Measurements from ENCODE around the gene MAPRE2. TPM values are rescaled to one million over a fixed set of nuclear protein-coding genes. Genes with fewer than 3 reads are reported as not detected.

Gene MAPRE2
- total and polyA plus RNA-seq, 9 donors, result 17.3 to 38.0 (median 21.5) TPM

GRCh38 chr18:35185771-35186170, 144.6 kb downstream of the MAPRE2 start:
- Histone ChIP-seq H3K4me3 (ENCODE audit: low read length) (no peak overlapping the region), H3K27me3 (ENCODE audit: control insufficient read depth, insufficient read depth, low read length) (no peaks in the 10 kb centered on the region), H3K9me3 (replicated peaks; ENCODE audit: control insufficient read depth, low read depth, low read length) (no peaks in the 10 kb centered on the region), H3K27ac (ENCODE audit: low read length) (peak overlapping the region; percentile 48), H3K4me1 (ENCODE audit: control insufficient read depth, insufficient read depth, low read length) (peaks cover 2% of the 10 kb centered on the region), H3K36me3 (ENCODE audit: control insufficient read depth, insufficient read depth, low read length) (no peaks in the 10 kb centered on the region)
- no peak for DNase-seq
- no CpG with 5 or more reads among the region's 2 CpGs for WGBS (ENCODE audit: insufficient coverage)

- Histone ChIP-seq H3K27me3 (ENCODE audit: control insufficient read depth, insufficient read depth, low read length) (no peaks in the 10 kb centered on the region), H3K36me3 (ENCODE audit: control insufficient read depth, insufficient read depth, low read length) (no peaks in the 10 kb centered on the region), H3K4me1 (ENCODE audit: control insufficient read depth, insufficient read depth, low read length) (peaks cover 2% of the 10 kb centered on the region), H3K27ac (ENCODE audit: low read length) (no peak overlapping the region), H3K9me3 (replicated peaks; ENCODE audit: control insufficient read depth, low read depth, low read length) (no peaks in the 10 kb centered on the region), H3K4me3 (ENCODE audit: low read length) (no peak overlapping the region)
- no CpG with 5 or more reads among the region's 6 CpGs for WGBS (ENCODE audit: insufficient coverage)
- peak; percentile 71 for DNase-seq
These were observed 145.2 kb downstream of the MAPRE2 start for GRCh38 chr18:35186291-35187034.

GRCh38 chr18:35189510-35189909, 148.3 kb downstream of the MAPRE2 start:
- Histone ChIP-seq H3K4me3 (ENCODE audit: low read length) (no peak overlapping the region), H3K9me3 (replicated peaks; ENCODE audit: control insufficient read depth, low read depth, low read length) (no peaks in the 10 kb centered on the region), H3K36me3 (ENCODE audit: control insufficient read depth, insufficient read depth, low read length) (no peaks in the 10 kb centered on the region), H3K27me3 (ENCODE audit: control insufficient read depth, insufficient read depth, low read length) (no peaks in the 10 kb centered on the region), H3K4me1 (ENCODE audit: control insufficient read depth, insufficient read depth, low read length) (peaks cover 2% of the 10 kb centered on the region), H3K27ac (ENCODE audit: low read length) (no peak overlapping the region)
- WGBS (ENCODE audit: insufficient coverage), result no CpG with 5 or more reads among the region's 1 CpG
- DNase-seq, result peak; percentile 50

DNA sequence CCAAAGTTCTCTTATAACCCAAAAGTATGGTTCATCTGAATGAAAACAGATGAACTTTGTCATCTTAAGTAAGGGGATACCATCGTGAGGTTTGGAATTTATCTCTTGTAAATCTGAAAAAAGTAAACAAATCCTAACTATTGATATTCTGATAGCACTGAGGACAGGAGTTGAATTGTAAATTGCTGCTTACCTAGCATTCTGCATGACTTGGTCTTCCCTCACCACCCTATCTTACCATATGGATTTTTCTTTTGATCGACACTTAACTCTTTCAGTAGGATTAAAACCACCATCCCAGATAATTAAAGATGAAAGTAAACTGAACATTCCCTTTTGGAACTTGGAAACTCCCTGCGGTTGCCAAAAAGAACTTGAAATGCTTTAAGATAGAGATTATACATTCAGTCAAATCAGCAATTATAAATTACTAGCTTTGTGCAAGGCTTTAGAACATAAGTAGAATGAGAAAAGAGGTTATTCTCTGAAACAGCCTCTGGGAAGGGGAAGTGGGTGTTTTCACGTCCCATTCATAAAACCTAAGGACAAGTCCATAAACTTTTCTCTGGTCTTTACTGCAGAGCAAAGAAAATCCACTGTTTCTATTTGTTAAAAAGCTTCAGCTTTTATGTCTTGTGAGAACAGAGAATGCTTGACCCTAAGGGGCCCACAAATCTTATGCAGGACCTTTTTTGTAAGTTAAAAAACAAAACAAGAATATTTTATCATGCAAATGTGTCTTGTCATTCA, 149.9 kb downstream of the MAPRE2 start:
- no peak overlapping the region for H3K4me3 ChIP-seq (ENCODE audit: low read length)
- no peaks in the 10 kb centered on the region for H3K36me3 ChIP-seq (ENCODE audit: control insufficient read depth, insufficient read depth, low read length)
- no peak overlapping the region for H3K27ac ChIP-seq (ENCODE audit: low read length)
- no peak for DNase-seq
- H3K9me3 ChIP-seq (replicated peaks; ENCODE audit: control insufficient read depth, low read depth, low read length), result no peaks in the 10 kb centered on the region
- WGBS (ENCODE audit: insufficient coverage), result no CpG with 5 or more reads among the region's 4 CpGs
- peaks cover 2% of the 10 kb centered on the region for H3K4me1 ChIP-seq (ENCODE audit: control insufficient read depth, insufficient read depth, low read length)
- H3K27me3 ChIP-seq (ENCODE audit: control insufficient read depth, insufficient read depth, low read length), result no peaks in the 10 kb centered on the region

GRCh38 chr18:35191698-35192025, 150.4 kb downstream of the MAPRE2 start:
- WGBS (ENCODE audit: insufficient coverage), result 71% methylated on average over 4 of the region's 5 CpGs
- peaks cover 2% of the 10 kb centered on the region for H3K4me1 ChIP-seq (ENCODE audit: control insufficient read depth, insufficient read depth, low read length)
- no peaks in the 10 kb centered on the region for H3K27me3 ChIP-seq (ENCODE audit: control insufficient read depth, insufficient read depth, low read length)

DNA sequence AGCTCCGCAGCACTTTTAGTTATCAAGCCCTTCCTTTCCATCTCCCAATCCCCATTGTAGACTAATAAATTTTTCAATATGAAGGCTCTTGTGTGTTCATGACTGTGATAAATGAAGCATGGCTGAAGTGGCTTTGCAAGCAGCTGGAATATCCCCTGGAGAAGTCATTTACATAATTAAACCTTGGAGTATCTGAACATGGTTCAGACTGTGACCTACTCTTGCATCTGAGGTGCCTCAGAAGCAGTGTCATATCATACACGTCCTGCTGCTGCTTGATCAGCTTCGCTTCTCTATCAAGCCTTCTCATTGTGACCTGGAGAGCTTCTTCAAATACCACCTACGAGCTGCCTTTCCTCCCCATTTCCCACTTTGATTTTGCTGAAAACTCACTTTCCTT, 151.2 kb downstream of the MAPRE2 start:
- no peak overlapping the region for H3K4me3 ChIP-seq (ENCODE audit: low read length)
- H3K9me3 ChIP-seq (replicated peaks; ENCODE audit: control insufficient read depth, low read depth, low read length), result no peaks in the 10 kb centered on the region
- H3K27me3 ChIP-seq (ENCODE audit: control insufficient read depth, insufficient read depth, low read length), result no peaks in the 10 kb centered on the region
- WGBS (ENCODE audit: insufficient coverage), result 72% methylated on average over 2 of the region's 4 CpGs
- DNase-seq, result no peak
- H3K27ac ChIP-seq (ENCODE audit: low read length), result no peak overlapping the region
- peaks cover 2% of the 10 kb centered on the region for H3K4me1 ChIP-seq (ENCODE audit: control insufficient read depth, insufficient read depth, low read length)
- no peaks in the 10 kb centered on the region for H3K36me3 ChIP-seq (ENCODE audit: control insufficient read depth, insufficient read depth, low read length)

More at GRCh38 chr18:35191698-35192025, 150.4 kb downstream of the MAPRE2 start:
- Histone ChIP-seq H3K4me3 (ENCODE audit: low read length) (no peak overlapping the region), H3K27ac (ENCODE audit: low read length) (no peak overlapping the region), H3K9me3 (replicated peaks; ENCODE audit: control insufficient read depth, low read depth, low read length) (no peaks in the 10 kb centered on the region), H3K36me3 (ENCODE audit: control insufficient read depth, insufficient read depth, low read length) (no peaks in the 10 kb centered on the region)
- DNase-seq, result no peak

Other genes with a start within 250 kb of the MAPRE2 start
- 23.2 TPM for gene ZNF397, start 199.6 kb downstream of the MAPRE2 start, total RNA-seq
- 10 to 100 TPM; 21.9 to 39.3 (median 25.9) TPM for gene ZNF397, start 199.6 kb downstream of the MAPRE2 start, polyA plus RNA-seq (ENCODE audit: insufficient read depth in 1 of 8, insufficient read length in 8 of 8, low replicate concordance in 1 of 8)
- 18.8 TPM for gene ZSCAN30, start 248.8 kb downstream of the MAPRE2 start, total RNA-seq
- 10 to 100 TPM; 14.7 to 37.3 (median 21.1) TPM for gene ZSCAN30, start 248.8 kb downstream of the MAPRE2 start, polyA plus RNA-seq (ENCODE audit: insufficient read depth in 1 of 8, insufficient read length in 8 of 8, low replicate concordance in 1 of 8)